Embryonic facial prominence (tissue), 1 donor: ENCODE results near the gene GPR84.

ENCODE experiments used
- DNase-seq: peaks from one replicate; pipeline ENCODE4 v3.0.0-alpha.2; 2016; ENCODE audit errors: extremely low spot score

The GPR84 gene

DNA sequence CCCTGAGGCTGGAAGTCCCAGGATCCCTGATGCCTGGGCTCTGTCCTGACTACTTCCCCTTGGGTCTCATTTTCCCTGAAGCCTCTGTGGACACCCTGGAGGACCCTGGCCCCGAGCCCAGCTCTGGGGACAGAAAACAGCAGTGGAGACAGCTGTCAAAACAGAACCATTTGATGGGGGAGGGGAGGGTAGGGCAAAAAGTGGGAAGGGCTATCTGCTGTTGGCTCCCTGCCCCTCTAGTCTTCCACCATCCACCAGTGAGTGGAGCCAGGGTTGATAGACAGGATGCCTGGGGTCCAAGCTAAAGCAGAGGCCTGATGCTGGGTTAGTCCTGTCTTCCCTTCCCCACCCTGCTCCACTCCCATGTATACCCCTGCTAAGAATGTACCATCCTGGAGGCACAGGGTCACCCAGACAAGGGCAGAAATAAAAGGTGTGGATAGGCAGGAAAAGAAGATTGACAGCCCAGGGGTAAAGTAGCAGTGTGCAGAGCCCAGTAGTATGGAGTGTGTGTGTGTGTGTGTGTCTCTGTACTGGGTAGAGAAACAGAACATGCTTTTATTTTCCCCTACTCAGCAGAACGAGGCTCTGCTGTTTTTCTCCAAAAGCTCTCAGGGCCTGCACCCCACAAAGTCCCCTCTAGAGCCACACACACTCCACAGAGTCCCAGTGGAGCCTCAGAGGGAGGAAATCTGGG is 10.4 kb upstream of the GPR84 start:
- no peak for DNase-seq

DNA sequence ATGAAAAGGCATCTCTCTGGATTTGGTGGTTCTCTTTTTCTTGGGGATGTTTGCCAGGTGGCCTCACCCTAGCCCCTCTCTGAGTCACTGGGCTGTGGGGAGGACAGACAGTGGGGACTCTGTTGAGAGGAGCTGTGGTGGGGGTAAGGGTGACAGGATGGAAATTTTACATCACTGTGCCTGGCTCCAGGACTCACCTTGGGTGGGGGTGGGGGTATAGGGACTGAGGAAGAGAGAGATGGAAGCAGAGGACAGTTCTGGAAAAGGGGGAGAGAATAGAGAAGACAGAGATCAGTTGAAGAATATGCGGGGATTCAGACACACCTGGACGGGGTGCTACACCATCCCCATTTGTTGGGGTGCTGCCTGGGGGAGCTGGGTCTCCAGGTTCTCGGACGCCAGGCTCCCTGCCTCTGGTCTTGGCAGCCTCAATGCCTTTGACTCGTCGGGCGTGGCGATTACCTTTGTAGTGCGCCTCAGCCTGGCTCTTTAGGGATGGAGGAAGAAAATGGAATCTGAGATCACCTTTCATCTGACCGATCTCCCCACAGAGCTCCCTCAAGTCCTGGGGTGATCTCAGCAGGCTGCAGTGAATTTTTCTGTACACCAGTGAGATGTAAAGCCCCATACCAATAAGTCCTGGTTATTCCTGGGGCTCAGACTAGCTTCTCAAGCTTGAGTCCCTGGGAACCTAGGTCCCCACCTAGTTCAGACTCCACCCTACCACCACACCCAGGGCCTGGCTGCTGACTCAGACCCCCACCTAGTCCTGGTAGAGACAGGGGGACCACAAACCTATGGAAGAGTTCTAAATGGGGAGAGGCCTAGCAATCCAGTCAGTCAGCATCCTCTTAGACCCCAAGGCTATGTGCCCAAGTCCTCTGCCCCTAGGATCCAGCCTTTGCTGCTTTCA is 9.6 kb upstream of the GPR84 start:
- no peak for DNase-seq

DNA sequence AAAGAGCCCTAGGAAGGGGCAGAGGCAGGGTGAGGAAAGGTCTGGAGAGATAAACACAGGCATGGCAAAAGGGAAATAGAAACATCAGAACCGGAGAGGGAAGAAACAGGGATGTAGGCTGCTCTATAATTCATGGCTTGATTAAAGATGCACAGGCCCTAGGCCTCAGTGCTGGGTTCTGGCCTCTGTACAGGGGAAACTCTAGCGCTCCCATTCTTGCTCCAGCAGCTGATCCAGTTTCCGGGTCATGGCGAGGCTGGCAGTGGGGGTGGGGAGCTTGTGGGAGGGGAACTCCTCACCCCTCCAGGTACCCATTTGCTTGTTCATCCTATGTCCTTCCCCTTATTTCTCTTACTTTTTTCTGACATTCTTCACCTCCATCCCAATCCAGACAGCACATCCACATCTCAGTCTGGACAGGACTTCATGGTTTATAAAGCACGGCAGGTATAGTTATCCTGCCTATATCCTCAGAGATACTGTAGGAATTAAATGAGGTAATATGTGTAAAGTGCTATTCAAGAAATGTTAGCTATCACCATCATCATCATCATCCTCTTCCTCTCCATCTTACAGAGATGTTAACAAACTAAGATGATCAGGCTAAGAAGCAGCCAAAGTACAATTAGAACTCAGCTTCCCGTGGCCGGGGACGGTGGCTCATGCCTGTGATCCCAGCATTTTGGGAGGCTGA is 8.0 kb upstream of the GPR84 start:
- DNase-seq: no peak

DNA sequence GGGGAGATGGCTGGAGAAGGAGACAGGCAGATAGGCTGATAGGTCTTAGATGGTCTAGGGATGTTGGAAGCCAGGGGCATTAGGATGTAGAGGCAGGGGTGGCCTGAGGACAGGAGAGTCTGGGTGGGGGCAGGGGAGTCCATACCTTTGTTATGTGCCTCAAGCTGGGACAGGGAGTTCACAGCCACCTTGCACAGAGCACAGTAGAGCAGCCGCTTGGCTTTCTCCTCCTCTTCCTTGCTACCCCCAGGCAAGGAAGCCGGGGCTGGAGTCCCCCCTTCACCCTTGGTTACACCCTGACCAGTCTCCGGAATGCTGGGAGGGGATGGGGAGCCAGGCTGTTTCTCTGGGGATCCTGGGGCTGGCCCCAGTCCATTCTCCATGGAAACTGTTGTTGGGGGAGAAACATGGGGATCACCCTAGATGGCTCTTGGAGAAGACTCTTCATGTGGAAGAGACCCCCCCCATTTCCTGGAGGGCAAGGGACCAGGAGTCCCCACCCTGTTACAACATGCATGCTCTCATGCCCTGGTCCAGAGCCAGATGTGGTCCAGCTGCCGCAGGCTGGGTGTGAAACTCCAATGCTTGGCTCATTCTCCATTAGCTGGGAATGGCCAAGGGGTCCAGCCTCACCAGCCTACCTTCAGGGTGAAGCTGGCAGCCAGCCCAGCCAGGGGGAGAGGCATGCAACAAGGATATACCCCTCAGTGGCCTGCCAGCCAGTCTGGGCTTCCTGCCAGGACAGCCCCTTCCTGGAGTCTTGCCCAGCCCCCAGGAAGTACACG is 7.2 kb upstream of the GPR84 start:
- DNase-seq: no peak

GRCh38 chr12:54370171-54370730 is 6.0 kb upstream of the GPR84 start:
- DNase-seq: no peak

- no peak for DNase-seq
Observed at GRCh38 chr12:54369597-54370131, 5.4 kb upstream of the GPR84 start.

DNA sequence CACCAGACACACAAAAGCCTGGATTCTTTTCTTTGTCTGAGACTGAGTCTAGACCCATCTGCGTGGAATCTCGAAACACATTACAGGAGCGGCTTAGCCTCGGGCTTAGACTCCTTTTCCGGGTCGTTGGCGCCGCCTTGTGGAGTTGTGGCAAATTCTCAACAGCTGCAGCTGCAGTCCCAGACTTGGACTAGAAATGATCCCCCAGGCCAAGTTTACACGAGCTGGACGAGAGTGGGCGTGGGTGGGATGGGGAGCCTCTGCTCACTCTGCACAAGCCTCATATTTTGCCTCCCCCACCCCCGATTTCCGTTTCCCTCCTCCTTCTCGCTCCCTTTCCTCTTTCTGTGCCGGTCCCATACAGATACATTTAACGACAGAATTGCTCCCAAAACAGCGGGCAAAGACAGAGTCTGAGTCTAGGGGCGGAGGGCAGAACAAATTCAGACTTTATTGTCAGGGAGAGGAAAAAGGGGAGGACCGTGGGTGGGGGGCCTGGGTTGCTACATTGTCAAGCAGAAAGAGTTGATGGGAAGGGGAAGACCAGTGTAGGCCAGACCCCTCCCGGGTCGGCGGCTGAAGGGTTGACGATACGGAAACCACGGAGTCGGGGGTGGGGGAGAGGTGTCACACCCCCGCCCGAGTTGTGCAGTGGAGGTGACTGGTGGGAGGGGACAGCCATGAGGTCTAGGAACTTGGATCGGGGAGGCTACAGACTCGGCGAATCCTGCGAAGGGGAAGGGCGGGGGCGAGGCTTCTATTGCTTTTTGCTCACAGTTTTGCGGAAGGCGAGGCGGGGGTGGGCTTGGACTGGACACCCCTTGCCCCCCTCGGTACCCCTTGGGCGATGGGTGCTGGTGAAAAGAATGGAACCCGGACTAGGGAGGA is 4.7 kb upstream of the GPR84 start:
- peak; percentile 86 for DNase-seq

- no peak for DNase-seq
Observed at GRCh38 chr12:54368025-54368708, 3.9 kb upstream of the GPR84 start.

- DNase-seq: no peak
Observed at GRCh38 chr12:54363618-54364017, 668 bp downstream of the GPR84 start.

GRCh38 chr12:54363047-54363446 is 1.2 kb downstream of the GPR84 start:
- no peak for DNase-seq

DNA sequence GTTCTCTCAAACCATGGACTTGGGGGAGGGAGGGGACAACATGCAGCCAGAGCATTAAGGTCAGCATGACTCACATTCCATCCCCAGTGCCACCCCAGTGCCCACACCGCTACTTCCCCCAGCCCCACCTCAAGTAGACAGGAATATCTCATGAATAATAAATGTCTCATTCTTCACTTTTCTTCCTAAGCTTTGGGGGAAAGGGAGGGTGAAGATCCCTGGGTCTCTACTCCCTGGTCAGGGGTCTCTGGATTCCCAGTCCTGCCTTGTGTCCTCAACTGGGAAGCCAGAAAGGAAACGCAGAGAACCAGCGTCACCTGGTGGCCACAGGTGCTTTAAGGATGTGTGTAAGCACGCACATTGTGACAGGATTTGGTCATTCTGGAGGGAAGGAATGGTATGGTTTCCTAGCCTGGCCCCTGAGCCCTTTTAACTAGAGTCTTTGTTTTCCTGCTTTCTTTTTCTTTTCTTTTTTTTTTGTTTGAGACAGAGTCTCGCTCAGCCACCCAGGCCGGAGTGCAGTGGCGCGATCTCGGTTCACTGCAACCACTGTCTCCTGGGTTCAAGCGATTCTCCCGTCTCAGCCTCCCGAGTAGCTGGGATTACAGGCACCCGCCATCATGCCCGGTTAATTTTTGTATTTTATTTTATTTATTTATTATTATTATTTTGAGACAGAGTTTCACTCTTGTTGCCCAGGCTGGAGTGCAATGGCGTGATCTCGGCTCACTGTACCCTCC is 3.4 kb downstream of the GPR84 start:
- DNase-seq: no peak

DNA sequence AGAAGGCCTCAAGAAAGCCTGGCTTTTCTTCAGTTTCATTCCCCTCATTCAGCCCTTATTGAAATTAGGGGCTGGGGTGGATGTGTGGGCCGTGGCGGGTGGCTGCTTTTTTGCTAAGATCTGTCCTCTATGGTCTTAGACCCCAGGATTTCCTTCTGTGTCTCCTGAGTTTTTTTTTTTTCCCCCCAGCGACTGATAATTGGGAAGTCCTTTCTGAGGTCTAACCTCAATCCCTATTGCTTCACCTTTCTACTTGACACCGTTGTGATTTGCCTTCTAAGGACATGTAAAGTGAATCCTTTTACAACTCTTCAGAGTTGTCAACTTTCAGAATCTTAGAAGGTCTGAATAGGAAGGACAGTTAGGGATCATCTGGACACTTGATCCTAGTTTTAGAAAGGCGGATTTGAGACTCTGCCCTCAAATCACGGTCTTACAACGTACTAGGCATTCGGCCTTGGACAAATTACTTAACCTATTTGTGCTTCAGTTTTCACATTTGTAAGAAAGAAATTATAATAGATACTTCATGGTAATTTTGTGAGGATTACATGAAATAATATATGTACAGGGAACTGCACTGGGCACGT is 4.4 kb downstream of the GPR84 start:
- no peak for DNase-seq

DNA sequence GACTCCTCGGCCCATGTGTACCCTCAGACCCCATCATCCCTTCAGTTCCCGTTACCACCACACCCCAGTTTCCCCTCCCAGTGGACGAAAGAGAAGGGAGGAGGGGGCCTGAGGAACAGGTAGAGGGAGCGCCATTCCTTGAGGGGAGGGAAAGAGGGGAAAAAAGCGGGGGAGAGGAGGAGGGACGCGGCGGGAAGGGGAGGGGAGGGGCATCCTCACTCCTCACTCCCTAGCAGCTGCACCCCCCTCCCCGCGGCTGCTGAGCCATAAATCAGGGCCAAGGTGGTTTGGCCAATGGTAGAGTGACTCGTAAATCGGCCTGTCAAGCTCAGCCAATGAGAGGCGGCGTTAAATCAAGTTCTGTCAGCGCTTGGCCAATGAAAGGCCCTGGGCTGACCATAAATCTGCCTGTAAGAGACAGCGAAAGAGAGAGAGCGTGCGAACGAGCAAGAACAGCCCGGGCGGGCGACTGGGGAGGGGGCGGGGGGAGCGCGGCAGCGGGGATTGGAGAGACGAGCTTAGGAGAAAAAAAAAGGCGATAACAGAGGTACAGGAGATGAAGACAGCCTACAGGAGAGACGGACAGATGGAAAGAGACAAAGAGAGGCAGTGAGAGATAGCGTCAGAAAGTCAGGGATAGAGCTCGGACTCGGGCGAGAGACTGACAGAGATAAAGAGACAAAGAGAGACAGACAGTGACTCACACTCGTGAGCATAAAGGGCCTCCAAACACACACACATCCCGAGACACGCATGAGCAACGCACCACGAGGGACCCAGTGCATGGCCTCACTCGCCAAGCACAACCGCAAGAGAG is 5.1 kb downstream of the GPR84 start:
- DNase-seq: peak; percentile 97

- DNase-seq: no peak
Observed at GRCh38 chr12:54358191-54358944, 5.9 kb downstream of the GPR84 start.

DNA sequence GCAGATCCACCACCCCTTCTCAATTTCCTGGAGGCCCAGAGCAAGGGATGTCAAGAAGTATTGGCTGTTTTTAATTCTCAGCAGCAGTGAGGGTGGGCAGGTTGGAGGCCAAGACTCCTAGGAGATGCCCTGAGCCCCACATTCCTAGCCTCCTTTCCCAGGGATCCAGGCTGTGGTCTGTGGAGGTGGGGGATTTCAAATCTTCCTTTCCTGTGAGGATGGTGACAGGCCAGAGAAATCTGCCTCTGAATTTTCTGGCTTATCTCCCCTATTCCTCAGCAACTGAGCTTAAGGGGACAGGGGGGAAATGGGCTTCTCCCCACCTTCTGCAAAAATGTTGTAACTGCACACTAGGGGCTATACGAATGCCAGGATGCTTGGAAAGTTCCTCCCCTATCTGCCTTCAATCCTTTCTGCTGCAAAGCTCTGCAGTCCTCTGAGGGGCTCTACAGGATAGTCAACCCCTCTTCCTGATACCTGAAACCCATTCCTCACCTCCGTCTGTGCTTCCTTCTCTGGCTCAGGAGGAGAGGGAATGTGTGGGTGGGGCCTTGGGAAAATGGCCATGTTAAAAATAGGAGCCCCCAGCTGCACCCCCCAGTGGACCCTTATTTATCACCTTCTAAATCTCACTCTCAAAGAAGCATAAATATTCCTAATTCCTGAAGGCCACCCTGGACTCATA is 6.6 kb downstream of the GPR84 start:
- DNase-seq: no peak

DNA sequence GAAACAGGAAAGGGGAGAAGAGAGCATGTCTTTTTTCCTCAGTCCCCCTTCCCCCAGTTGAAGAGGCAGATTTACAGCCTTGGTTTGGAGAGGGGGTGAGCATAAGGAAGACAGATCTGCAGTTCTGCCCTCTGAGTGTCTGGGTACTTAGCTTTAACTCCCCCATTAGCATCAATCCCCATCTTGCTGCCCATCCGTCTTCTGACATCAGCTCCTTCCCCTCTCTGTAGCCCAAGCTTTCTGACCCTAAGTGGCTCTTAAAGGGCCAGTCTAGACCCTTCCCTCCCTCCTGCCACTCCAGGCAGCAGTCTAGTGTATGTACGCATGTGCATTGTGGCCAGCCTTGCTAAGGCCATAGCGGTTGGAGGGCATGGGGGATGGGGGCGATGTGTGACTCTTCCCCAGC is 7.3 kb downstream of the GPR84 start:
- DNase-seq: no peak
